Stomach (tissue), 9 donors: ENCODE results near the gene ARHGAP24. TPM values are rescaled to one million over a fixed set of nuclear protein-coding genes. Genes with fewer than 3 reads are reported as not detected.

ENCODE experiments used
- DNase-seq, 2 donors: peaks; one replicate each; pipeline versions ENCODE4 v3.0.0 to v3.0.0-alpha.2; 2013 to 2019
- H3K27ac ChIP-seq, 5 donors: fragments of 200-600 bp in 4 of 5; sonication (generic) in 4 of 5; one replicate each; pipeline ENCODE4 v1.5.1; 2013 to 2019; ENCODE audit warnings: mild to moderate bottlenecking in 1 of 5, moderate library complexity in 1 of 5
- H3K27me3 ChIP-seq, 3 donors: fragments of 200-600 bp; sonication (generic); one replicate each; pipeline ENCODE4 v1.5.1; 2017 to 2019; ENCODE audit warnings: mixed run types in 1 of 3
- H3K36me3 ChIP-seq, 4 donors: fragments of 200-600 bp; sonication (generic); 1 replicate in 3 of 4; 2 replicates in 1 of 4; pipeline ENCODE4 v1.5.1; 2016 to 2019
- H3K4me1 ChIP-seq, 4 donors: fragments of 200-600 bp; sonication (generic); one replicate each; pipeline ENCODE4 v1.5.1; 2016 to 2019
- H3K4me3 ChIP-seq, 4 donors: fragments of 200-600 bp; sonication (generic) in 3 of 4; one replicate each; pipeline ENCODE4 v1.5.1; 2016 to 2019; ENCODE audit warnings: mild to moderate bottlenecking in 1 of 4
- H3K9me3 ChIP-seq, 4 donors: fragments of 200-600 bp; sonication (generic); one replicate each; pipeline ENCODE4 v1.5.1; 2016 to 2019
- EP300 ChIP-seq: sonication (generic); formaldehyde crosslinking; IDR thresholded peaks from one replicate; pipeline ENCODE4 v1.6.1; 2017; ENCODE audit warnings: antibody characterized with exemption
- POLR2A ChIP-seq, 4 donors: fragments of 450-650 bp; IDR thresholded peaks; one replicate each; pipeline ENCODE4 v1.6.1; 2016; ENCODE audit warnings: antibody characterized with exemption in 4 of 4, control low read depth in 2 of 4, mild to moderate bottlenecking in 1 of 4, moderate library complexity in 1 of 4
- POLR2AphosphoS5 ChIP-seq, 3 donors: sonication (generic); formaldehyde crosslinking; IDR thresholded peaks; one replicate each; pipeline ENCODE4 v1.6.1; 2016; ENCODE audit warnings: antibody characterized with exemption in 3 of 3
- WGBS, 5 donors: extraction: QIAGEN DNeasy Blood & Tissue Kit in 3 of 5; methylation state at CpG; one replicate each; pipeline versions ENCODE4 v1.1.5 to v1.1.7; 2013 to 2018; 5-methylcytosine and 5-hydroxymethylcytosine counted together
- intact Hi-C: fragments of 100-400 bp; cut with DNase I; formaldehyde crosslinking; loops from one replicate; pipeline ENCODE4 v1.15.1; 2023; ENCODE audit warnings: low total_unique reads
- polyA plus RNA-seq, 3 donors: library from polyadenylated mRNA; stranded (reverse); fragments of 200-250 nt; gene quantifications; one replicate each; pipeline ENCODE4 v1.2.3, GENCODE V29; 2013
- total RNA-seq, 5 donors: library from RNA; depleted of rRNA; stranded (reverse); fragments of >200 nt; gene quantifications; one replicate each; pipeline versions ENCODE4 v1.1.0 to v1.2.3, GENCODE V29; 2014 to 2016
- TF ChIP-seq, protein P1 (sequence below), 7 experiments: fragments of 450-650 bp in 4 of 7; fragments of 200-600 bp in 3 of 7; sonication (generic) in 3 of 7; IDR thresholded peaks; one replicate each; pipeline ENCODE4 v1.5.1; 2016 to 2019; ENCODE audit warnings: antibody characterized with exemption in 7 of 7, control low read depth in 2 of 7, mild to moderate bottlenecking in 1 of 7
- donor health status: healthy with polysubstance abuse.
- donor health status: Bipolar disorder and iron deficiency.
- donor health status: healthy.

ARHGAP24 gene
- total and polyA plus RNA-seq, 8 donors, result 6.4 to 152 (median 33.5) TPM

- peak in 2 of 3 donors; percentile 25 to 74 for TF ChIP-seq POLR2AphosphoS5 (IDR thresholded peaks at IDR 0.05)
- no peak for TF ChIP-seq EP300
- 39 to 60% (median 56%) methylated on average over 3 of the region's 3 CpGs for WGBS, 5 donors
- intact Hi-C loops, result no loop called here
These were observed 11.6 kb downstream of the ARHGAP24 start for GRCh38 chr4:85486425-85487086.

GRCh38 chr4:85488416-85488815 lies 13.5 kb downstream of the ARHGAP24 start:
- Histone ChIP-seq H3K4me1 (peaks cover 0 to 42% (median 6%) of the 10 kb centered on the region in 4 donors), H3K36me3 (no peaks in the 10 kb centered on the region), H3K9me3 (no peaks in the 10 kb centered on the region), H3K27ac (no peak overlapping the region), H3K27me3 (no peaks in the 10 kb centered on the region), H3K4me3 (no peak overlapping the region)
- intact Hi-C loops, result no loop called here
- TF ChIP-seq, protein P1, sequence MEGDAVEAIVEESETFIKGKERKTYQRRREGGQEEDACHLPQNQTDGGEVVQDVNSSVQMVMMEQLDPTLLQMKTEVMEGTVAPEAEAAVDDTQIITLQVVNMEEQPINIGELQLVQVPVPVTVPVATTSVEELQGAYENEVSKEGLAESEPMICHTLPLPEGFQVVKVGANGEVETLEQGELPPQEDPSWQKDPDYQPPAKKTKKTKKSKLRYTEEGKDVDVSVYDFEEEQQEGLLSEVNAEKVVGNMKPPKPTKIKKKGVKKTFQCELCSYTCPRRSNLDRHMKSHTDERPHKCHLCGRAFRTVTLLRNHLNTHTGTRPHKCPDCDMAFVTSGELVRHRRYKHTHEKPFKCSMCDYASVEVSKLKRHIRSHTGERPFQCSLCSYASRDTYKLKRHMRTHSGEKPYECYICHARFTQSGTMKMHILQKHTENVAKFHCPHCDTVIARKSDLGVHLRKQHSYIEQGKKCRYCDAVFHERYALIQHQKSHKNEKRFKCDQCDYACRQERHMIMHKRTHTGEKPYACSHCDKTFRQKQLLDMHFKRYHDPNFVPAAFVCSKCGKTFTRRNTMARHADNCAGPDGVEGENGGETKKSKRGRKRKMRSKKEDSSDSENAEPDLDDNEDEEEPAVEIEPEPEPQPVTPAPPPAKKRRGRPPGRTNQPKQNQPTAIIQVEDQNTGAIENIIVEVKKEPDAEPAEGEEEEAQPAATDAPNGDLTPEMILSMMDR (IDR thresholded peaks at IDR 0.05), result no peak
- no peak for TF ChIP-seq POLR2AphosphoS5 (IDR thresholded peaks at IDR 0.05)
- WGBS, 5 donors, result 18 to 52% (median 47%) methylated on average over 1 of the region's 1 CpG
- DNase-seq, result no peak

More at GRCh38 chr4:85486425-85487086, 11.6 kb downstream of the ARHGAP24 start:
- Histone ChIP-seq H3K9me3 (no peaks in the 10 kb centered on the region), H3K4me1 (peaks cover 0 to 27% (median 6%) of the 10 kb centered on the region in 4 donors), H3K4me3 (no peak overlapping the region), H3K27ac (peak overlapping the region in 3 of 5 donors; percentile 31 to 39 (median 32)), H3K27me3 (no peaks in the 10 kb centered on the region), H3K36me3 (no peaks in the 10 kb centered on the region)
- peak in 1 of 2 donors; percentile 51 for DNase-seq

DNA sequence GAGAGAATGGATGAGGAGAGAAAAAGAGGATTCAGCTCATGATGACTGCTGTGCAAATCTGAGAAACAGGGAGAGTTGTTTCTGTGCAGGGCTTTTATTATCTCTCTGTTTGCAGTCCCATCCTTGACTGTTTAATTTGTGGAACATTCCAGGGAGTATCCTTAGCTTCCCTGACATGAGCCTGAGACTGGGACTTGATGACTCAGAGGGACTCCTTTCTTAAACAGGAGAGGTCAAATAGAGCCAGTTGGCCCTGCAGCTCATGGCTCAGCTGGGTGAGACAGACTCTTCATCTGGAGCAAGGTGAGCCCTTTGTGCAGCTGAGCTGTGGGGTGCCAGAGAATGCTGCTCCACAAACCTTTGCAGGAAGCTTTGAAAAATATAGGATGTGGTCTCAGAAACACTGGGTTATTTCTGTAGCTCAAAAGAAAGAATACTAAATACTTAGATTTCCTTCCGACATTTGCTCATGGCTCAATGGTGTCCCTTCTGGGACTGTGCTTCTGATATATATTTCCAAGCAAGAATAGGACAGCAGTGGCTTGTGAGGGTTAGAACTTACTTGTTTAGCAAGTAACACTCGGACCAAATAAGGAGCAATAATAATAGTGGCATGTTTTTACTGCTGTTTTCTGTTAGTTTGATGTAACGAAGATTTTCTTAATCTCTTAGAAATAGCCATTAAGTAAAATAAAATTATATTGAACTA lies 14.5 kb downstream of the ARHGAP24 start:
- Histone ChIP-seq H3K27me3 (no peaks in the 10 kb centered on the region), H3K36me3 (no peaks in the 10 kb centered on the region), H3K27ac (peak overlapping the region in 1 of 5 donors; percentile 38), H3K9me3 (no peaks in the 10 kb centered on the region), H3K4me1 (peaks cover 0 to 42% (median 6%) of the 10 kb centered on the region in 4 donors), H3K4me3 (no peak overlapping the region)
- WGBS, 5 donors, result 88 to 91% (median 91%) methylated on average over 3 of the region's 3 CpGs
- TF ChIP-seq POLR2A (IDR thresholded peaks at IDR 0.05) (no peak), POLR2AphosphoS5 (IDR thresholded peaks at IDR 0.05) (no peak), EP300 (no peak)
- TF ChIP-seq, protein P1 (IDR thresholded peaks at IDR 0.05), result no peak
- DNase-seq, result no peak
- intact Hi-C loops, result no loop called here

DNA sequence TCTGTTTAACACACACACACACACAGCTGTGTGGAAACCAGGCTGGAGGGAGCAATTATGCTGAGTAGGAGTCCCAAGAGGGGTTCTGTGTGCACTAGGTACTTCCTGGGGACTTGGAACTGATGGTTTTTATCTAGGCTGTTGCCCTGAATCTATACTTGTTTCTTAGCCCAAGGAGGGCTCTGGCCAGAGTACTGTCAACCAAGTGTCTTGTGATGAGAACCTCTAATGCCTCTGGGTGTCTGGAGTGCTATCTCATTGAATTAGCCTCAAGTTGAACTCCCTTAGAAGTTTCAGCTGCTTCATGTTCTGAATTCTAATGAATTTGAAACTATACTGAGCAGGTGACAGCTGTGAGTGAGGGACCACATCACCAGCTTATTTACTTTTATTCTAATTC lies 16.6 kb downstream of the ARHGAP24 start:
- no peak for DNase-seq
- no peak overlapping the region for H3K4me3 ChIP-seq
- H3K9me3 ChIP-seq, result no peaks in the 10 kb centered on the region
- no peak for TF ChIP-seq POLR2A (IDR thresholded peaks at IDR 0.05)
- no peak for TF ChIP-seq POLR2AphosphoS5 (IDR thresholded peaks at IDR 0.05)
- TF ChIP-seq EP300, result no peak
- TF ChIP-seq, protein P1 (IDR thresholded peaks at IDR 0.05), result no peak
- H3K36me3 ChIP-seq, result no peaks in the 10 kb centered on the region
- intact Hi-C loops, result no loop called here
- H3K27ac ChIP-seq, result no peak overlapping the region
- H3K27me3 ChIP-seq, result no peaks in the 10 kb centered on the region
- peaks cover 0 to 47% (median 5%) of the 10 kb centered on the region in 4 donors for H3K4me1 ChIP-seq
